Esophagus squamous epithelium (tissue), 4 donors: Measurements from ENCODE around the gene KEL.

Experiments
- POLR2A ChIP-seq, 4 donors: fragments of 450-650 bp; IDR thresholded peaks; one replicate each; pipeline ENCODE4 v1.6.1; 2017; ENCODE audit warnings: antibody characterized with exemption in 4 of 4, mild to moderate bottlenecking in 4 of 4, moderate library complexity in 3 of 4
- TF ChIP-seq, protein P1 (sequence below), 6 experiments: fragments of 450-650 bp in 4 of 6; fragments of 200-600 bp in 2 of 6; sonication (generic) in 2 of 6; IDR thresholded peaks; one replicate each; pipeline ENCODE4 v1.5.1; 2016 to 2019; ENCODE audit warnings: antibody characterized with exemption in 6 of 6, mild to moderate bottlenecking in 4 of 6, moderate library complexity in 4 of 6

- TF ChIP-seq, protein P1, sequence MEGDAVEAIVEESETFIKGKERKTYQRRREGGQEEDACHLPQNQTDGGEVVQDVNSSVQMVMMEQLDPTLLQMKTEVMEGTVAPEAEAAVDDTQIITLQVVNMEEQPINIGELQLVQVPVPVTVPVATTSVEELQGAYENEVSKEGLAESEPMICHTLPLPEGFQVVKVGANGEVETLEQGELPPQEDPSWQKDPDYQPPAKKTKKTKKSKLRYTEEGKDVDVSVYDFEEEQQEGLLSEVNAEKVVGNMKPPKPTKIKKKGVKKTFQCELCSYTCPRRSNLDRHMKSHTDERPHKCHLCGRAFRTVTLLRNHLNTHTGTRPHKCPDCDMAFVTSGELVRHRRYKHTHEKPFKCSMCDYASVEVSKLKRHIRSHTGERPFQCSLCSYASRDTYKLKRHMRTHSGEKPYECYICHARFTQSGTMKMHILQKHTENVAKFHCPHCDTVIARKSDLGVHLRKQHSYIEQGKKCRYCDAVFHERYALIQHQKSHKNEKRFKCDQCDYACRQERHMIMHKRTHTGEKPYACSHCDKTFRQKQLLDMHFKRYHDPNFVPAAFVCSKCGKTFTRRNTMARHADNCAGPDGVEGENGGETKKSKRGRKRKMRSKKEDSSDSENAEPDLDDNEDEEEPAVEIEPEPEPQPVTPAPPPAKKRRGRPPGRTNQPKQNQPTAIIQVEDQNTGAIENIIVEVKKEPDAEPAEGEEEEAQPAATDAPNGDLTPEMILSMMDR (IDR thresholded peaks at IDR 0.05): peak in 5 of 6 experiments; percentile 18 to 48 (median 30)
- no peak for TF ChIP-seq POLR2A (IDR thresholded peaks at IDR 0.05)
These were observed 22.8 kb downstream of the KEL start, which contains the start of gene LLCFC1 for GRCh38 chr7:142939226-142939910.
